IMR-90 (cell line): ENCODE measurements around the gene POU4F2. TPM values are rescaled to one million over a fixed set of nuclear protein-coding genes. Genes with fewer than 3 reads are reported as not detected.

Experiments used
- ATAC-seq: fragments of 200-7000 bp; cut with Tn5 transposase; 2 replicates; pipeline ENCODE4 v1.9.1; 2020; ENCODE audit warnings: low read depth, mild to moderate bottlenecking, moderate library complexity
- BruUV-seq: library from RNA; stranded (reverse); fragments of 400-500 nt; replicated peaks from 2 replicates; lab custom pipeline; 2021; lab: Mats Ljungman, UMichigan
- CTCF ChIA-PET: fragments of 300-600 bp; formaldehyde crosslinking; extraction: SDS; loops from one replicate; lab custom pipeline; 2021; ENCODE audit warnings: antibody characterized with exemption; lab: Yijun Ruan, JAX
- POLR2A ChIA-PET: fragments of 300-600 bp; sonication (Branson Sonifier 250); formaldehyde crosslinking; loops from one replicate; lab custom pipeline; 2022; ENCODE audit warnings: antibody characterized with exemption; ENCODE audit not compliant: unreplicated experiment; lab: Charles Lee
- DNase-seq: peaks from one replicate; pipeline ENCODE4 v3.0.0; 2013
- H2AFZ ChIP-seq: replicated peaks from 2 replicates; pipeline ENCODE3; 2013; ENCODE audit warnings: low read length, mild to moderate bottlenecking; ENCODE audit not compliant: poor library complexity
- H2AK5ac ChIP-seq: 2 replicates; pipeline ENCODE4 v1.6.1; 2013; ENCODE audit warnings: low read depth, low read length, inconsistent platforms
- H2AK9ac ChIP-seq: replicated peaks from 2 replicates; pipeline ENCODE3; 2013; ENCODE audit warnings: mild to moderate bottlenecking, low read depth, low read length, moderate library complexity; ENCODE audit not compliant: poor library complexity
- H2BK120ac ChIP-seq: 2 replicates; pipeline ENCODE4 v1.6.1; 2013; ENCODE audit warnings: low read depth, low read length, inconsistent platforms
- H2BK15ac ChIP-seq: 3 replicates; pipeline ENCODE4 v1.6.1; 2013; ENCODE audit warnings: low read depth, low read length, inconsistent platforms
- H2BK20ac ChIP-seq: 2 replicates; pipeline ENCODE4 v1.6.1; 2013; ENCODE audit warnings: low read depth, mild to moderate bottlenecking, inconsistent platforms, low read length, moderate library complexity
- H2BK5ac ChIP-seq: 2 replicates; pipeline ENCODE4 v1.6.1; 2013; ENCODE audit warnings: mild to moderate bottlenecking, low read depth, low read length, inconsistent platforms; ENCODE audit not compliant: poor library complexity, severe bottlenecking
- H3K14ac ChIP-seq: replicated peaks from 2 replicates; pipeline ENCODE4 v1.6.1; 2013; ENCODE audit warnings: low read depth, low read length, inconsistent platforms
- H3K18ac ChIP-seq: 2 replicates; pipeline ENCODE4 v1.6.1; 2013; ENCODE audit warnings: low read depth, low read length, control low read depth
- H3K23ac ChIP-seq: 2 replicates; pipeline ENCODE4 v1.6.1; 2013; ENCODE audit warnings: low read depth, low read length, inconsistent platforms
- H3K27ac ChIP-seq: 2 replicates; pipeline ENCODE4 v1.5.1; 2013; ENCODE audit warnings: mild to moderate bottlenecking, control low read depth, low read length; ENCODE audit not compliant: insufficient read depth
- H3K27me3 ChIP-seq: 2 replicates; pipeline ENCODE4 v1.6.1; 2013; ENCODE audit warnings: low read length; ENCODE audit not compliant: control insufficient read depth, insufficient read depth
- H3K36me3 ChIP-seq: 2 replicates; pipeline ENCODE4 v1.6.1; 2013; ENCODE audit warnings: low read length, mixed read lengths; ENCODE audit not compliant: control insufficient read depth, insufficient read depth
- H3K4ac ChIP-seq: 2 replicates; pipeline ENCODE4 v1.6.1; 2013; ENCODE audit warnings: low read depth, low read length, inconsistent platforms
- H3K4me1 ChIP-seq: 2 replicates; pipeline ENCODE4 v1.6.1; 2013; ENCODE audit warnings: low read length, mixed read lengths; ENCODE audit not compliant: control insufficient read depth, insufficient read depth
- H3K4me2 ChIP-seq: 2 replicates; pipeline ENCODE4 v1.6.1; 2013; ENCODE audit warnings: low read depth, mild to moderate bottlenecking, control low read depth, low read length, moderate library complexity
- H3K4me3 ChIP-seq: 2 replicates; pipeline ENCODE4 v1.5.1; 2013; ENCODE audit warnings: low read depth, mild to moderate bottlenecking, control low read depth, low read length, moderate library complexity; ENCODE audit not compliant: insufficient read depth
- H3K56ac ChIP-seq: 2 replicates; pipeline ENCODE4 v1.6.1; 2013; ENCODE audit warnings: low read length, inconsistent platforms; ENCODE audit not compliant: insufficient read depth; ENCODE audit errors: extremely low read depth
- H3K79me1 ChIP-seq, 2 experiments: 2 replicates each; pipeline ENCODE4 v1.6.1; 2013; ENCODE audit warnings: low read length in 2 of 2, inconsistent platforms in 1 of 2, low read depth in 1 of 2
- H3K9ac ChIP-seq: 2 replicates; pipeline ENCODE4 v1.6.1; 2013; ENCODE audit warnings: low read depth, low read length, control low read depth
- H3K9me1 ChIP-seq: 2 replicates; pipeline ENCODE4 v1.6.1; 2013; ENCODE audit warnings: low read length, inconsistent platforms; ENCODE audit not compliant: insufficient read depth
- H3K9me3 ChIP-seq: 2 replicates; pipeline ENCODE4 v1.6.1; 2013; ENCODE audit warnings: low read length; ENCODE audit not compliant: control insufficient read depth, insufficient read depth
- H4K20me1 ChIP-seq: 2 replicates; pipeline ENCODE4 v1.6.1; 2013; ENCODE audit warnings: low read length, inconsistent platforms; ENCODE audit not compliant: insufficient read depth
- H4K5ac ChIP-seq: 2 replicates; pipeline ENCODE4 v1.6.1; 2013; ENCODE audit warnings: mild to moderate bottlenecking, low read depth, low read length, control low read depth
- H4K8ac ChIP-seq, 2 experiments: 2 replicates each; pipeline ENCODE4 v1.6.1; 2013; ENCODE audit warnings: low read depth in 2 of 2, low read length in 2 of 2, control low read depth in 1 of 2, inconsistent platforms in 1 of 2
- H4K91ac ChIP-seq: 2 replicates; pipeline ENCODE4 v1.6.1; 2013; ENCODE audit warnings: low read depth, low read length, inconsistent platforms; ENCODE audit not compliant: insufficient read depth
- MAFK ChIP-seq: IDR thresholded peaks from 2 replicates; pipeline ENCODE4 v1.6.1; 2012; ENCODE audit warnings: low read depth, low read length, improper control_type of control experiment
- WGBS, 2 experiments: methylation state at CpG; one replicate each; pipeline versions ENCODE4 v1.1.5 to v1.1.7; 2013; ENCODE audit warnings: missing lambda C conversion rate in 2 of 2; ENCODE audit not compliant: insufficient read length in 1 of 2; ENCODE audit errors: extremely low coverage in 2 of 2; 5-methylcytosine and 5-hydroxymethylcytosine counted together
- dilution Hi-C: fragments of 300-500 bp; cut with HindIII; formaldehyde crosslinking; loops from one replicate; pipeline ENCODE4 v1.14.3; 2018; ENCODE audit warnings: low sequenced_read_pairs; ENCODE audit not compliant: unreplicated experiment
- in situ Hi-C: fragments of 300-500 bp; cut with MboI; formaldehyde crosslinking; loops from 3 replicates; pipeline ENCODE4 v1.14.3; 2019; ENCODE audit warnings: low sequenced_read_pairs, inconsistent platforms, mixed read lengths
- intact Hi-C: fragments of 100-400 bp; cut with micrococcal nuclease; formaldehyde crosslinking; loops from 2 replicates; pipeline ENCODE4 v1.10.0; 2022
- polyA plus RNA-seq, 3 experiments: library from polyadenylated mRNA; depleted of rRNA; stranded (reverse); fragments of >200 nt; gene quantifications; 2 replicates each; pipeline ENCODE4 v1.2.3, GENCODE V29; 2012; ENCODE audit warnings: low replicate concordance in 1 of 3
- total RNA-seq: library from RNA; depleted of rRNA; stranded (reverse); fragments of >200 nt; gene quantifications from 2 replicates; pipeline ENCODE4 v1.2.3, GENCODE V29; 2012

POU4F2 gene
- total and polyA plus RNA-seq, 2 of the 4 experiments (the other 2 are of a cell fraction) = not detected

DNA sequence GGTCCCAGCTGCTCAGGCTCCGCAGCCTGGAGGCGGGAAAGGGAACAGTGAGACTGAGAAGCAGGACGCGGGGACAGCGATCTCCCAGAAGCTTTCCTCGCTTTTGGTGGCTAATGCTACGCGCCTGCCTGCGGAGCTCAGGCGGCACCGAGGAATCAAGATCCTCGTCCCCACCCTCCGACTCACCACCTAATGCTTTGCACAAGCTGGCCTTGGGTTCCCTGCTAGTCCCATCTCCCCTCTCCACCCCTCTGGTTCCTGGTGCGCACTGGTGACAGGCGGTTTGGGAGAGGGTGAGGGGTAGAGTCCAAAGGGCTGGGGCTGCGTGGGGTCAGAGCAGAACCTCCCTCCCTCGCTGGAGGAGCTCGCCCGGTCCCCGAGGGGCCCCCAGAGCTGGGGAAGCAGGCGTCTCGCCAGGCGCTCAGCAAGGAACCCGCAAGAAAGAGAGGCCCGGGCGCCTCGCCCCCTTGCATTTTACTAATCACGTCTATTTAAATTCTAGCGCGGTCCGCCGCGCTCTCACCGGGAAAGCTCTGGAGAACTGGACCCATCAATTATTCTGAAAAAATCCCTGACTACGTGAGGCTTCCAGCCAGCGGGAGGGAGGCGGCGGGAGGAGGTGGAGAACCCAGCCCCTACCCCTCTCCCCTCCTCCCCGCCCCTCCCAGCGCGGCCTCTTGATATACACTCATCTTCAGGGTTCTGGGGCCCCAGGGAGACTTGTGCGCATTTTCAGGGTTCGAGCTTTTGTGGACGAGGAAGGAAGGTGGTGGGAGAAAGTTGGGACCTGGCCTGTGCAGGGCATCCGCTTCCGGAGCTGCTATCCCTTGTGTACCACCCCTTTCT lies 9.1 kb downstream of the POU4F2 start:
- no peak overlapping the region for H4K91ac ChIP-seq
- peaks cover 43% of the 10 kb centered on the region for H3K27me3 ChIP-seq
- no peak overlapping the region for H2AFZ ChIP-seq
- H3K23ac ChIP-seq = no peak overlapping the region
- no peaks in the 10 kb centered on the region for H4K20me1 ChIP-seq
- 6% methylated on average over 6 of the region's 46 CpGs; no CpG with 5 or more reads in 1 of the 2 experiments for WGBS, 2 experiments
- no peak overlapping the region for H3K18ac ChIP-seq
- no peak overlapping the region for H3K56ac ChIP-seq
- no peak overlapping the region for H2AK9ac ChIP-seq
- no peaks in the 10 kb centered on the region for H3K9me3 ChIP-seq
- intact Hi-C loops (no loop called here), dilution Hi-C loops (no loop called here), in situ Hi-C loops (no loop called here)
- no peak overlapping the region for H2BK20ac ChIP-seq
- no peaks in the 10 kb centered on the region for H3K9me1 ChIP-seq
- H3K36me3 ChIP-seq = no peaks in the 10 kb centered on the region
- no peak overlapping the region for H2BK120ac ChIP-seq
- H4K8ac ChIP-seq = no peak overlapping the region
- no peak overlapping the region for H3K9ac ChIP-seq
- DNase-seq = no peak
- BruUV-seq = no TSS peak
- no peak overlapping the region for H2AK5ac ChIP-seq
- no peaks in the 10 kb centered on the region for H3K79me1 ChIP-seq
- H2BK5ac ChIP-seq = no peak overlapping the region
- no peak overlapping the region for H2BK15ac ChIP-seq
- no peak overlapping the region for H3K14ac ChIP-seq
- no peak overlapping the region for H4K5ac ChIP-seq
- no peak overlapping the region for H3K4me3 ChIP-seq
- POLR2A ChIA-PET = no interaction called here
- H3K27ac ChIP-seq = no peak overlapping the region
- CTCF ChIA-PET = no interaction called here
- TF ChIP-seq MAFK = no peak
- no peaks in the 10 kb centered on the region for H3K4me1 ChIP-seq
- no peak overlapping the region for H3K4me2 ChIP-seq
- no peak for ATAC-seq
- H3K4ac ChIP-seq = no peak overlapping the region
